GM12874 (cell line): ENCODE data around the gene YPEL2.

Experiments used
- CTCF ChIP-seq: IDR thresholded peaks from 2 replicates; pipeline ENCODE4 v1.5.1; 2011; ENCODE audit warnings: low read depth, mild to moderate bottlenecking, control low read depth, low read length, moderate library complexity; ENCODE audit not compliant: insufficient read depth

The YPEL2 gene

GRCh38 chr17:59389066-59389465 lies 57.6 kb downstream of the YPEL2 start:
- TF ChIP-seq CTCF, result no peak

- TF ChIP-seq CTCF, result no peak
Observed at GRCh38 chr17:59391021-59391420, 59.6 kb downstream of the YPEL2 start.

GRCh38 chr17:59392973-59393679 lies 61.7 kb downstream of the YPEL2 start:
- TF ChIP-seq CTCF, result no peak

- no peak for TF ChIP-seq CTCF
Observed at GRCh38 chr17:59396134-59396826, 64.8 kb downstream of the YPEL2 start.

GRCh38 chr17:59397316-59398073 lies 66.0 kb downstream of the YPEL2 start:
- TF ChIP-seq CTCF, result no peak

- no peak for TF ChIP-seq CTCF
Observed at GRCh38 chr17:59399914-59400313, 68.5 kb downstream of the YPEL2 start.

- TF ChIP-seq CTCF, result no peak
Observed at GRCh38 chr17:59400858-59401257, 69.4 kb downstream of the YPEL2 start.
